HCT116 (cell line): Measurements from ENCODE around the gene FCMR. TPM values are rescaled to one million over a fixed set of nuclear protein-coding genes. Genes with fewer than 3 reads are reported as not detected.

Experiments
- ATAC-seq: fragments of 200-7000 bp; cut with Tn5 transposase; 2 replicates; pipeline ENCODE4 v1.9.1; 2020; ENCODE audit warnings: mild to moderate bottlenecking, moderate library complexity
- BruUV-seq: library from RNA; stranded (reverse); fragments of 400-500 nt; replicated peaks from 2 replicates; lab custom pipeline; 2021; lab: Mats Ljungman, UMichigan
- CTCF ChIA-PET: fragments of 300-600 bp; sonication (Branson Sonifier 250); formaldehyde crosslinking; loops from one replicate; lab custom pipeline; 2021; ENCODE audit warnings: antibody characterized with exemption; lab: Charles Lee
- POLR2A ChIA-PET: fragments of 300-600, 350-600 bp; sonication (Branson Sonifier 250); formaldehyde crosslinking; loops from one replicate; lab custom pipeline; 2021; ENCODE audit warnings: antibody characterized with exemption; lab: Charles Lee
- RAD21 ChIA-PET, 2 experiments: fragments of 300-600 bp; sonication (Branson Sonifier 250); formaldehyde crosslinking; loops; one replicate each; lab custom pipeline; 2023; ENCODE audit warnings: low total read pairs in 2 of 2; ENCODE audit not compliant: uncharacterized antibody in 2 of 2, unreplicated experiment in 2 of 2, low non-redundant PET in 1 of 2; lab: Charles Lee
- DNase-seq: peaks from one replicate; pipeline ENCODE4 v3.0.0-alpha.2; 2010; ENCODE audit warnings: low read depth, low spot score
- H2AFZ ChIP-seq: fragments of 200-600 bp; shearing (Covaris generic), sonication (generic); 2 replicates; pipeline ENCODE4 v1.6.1; 2017; ENCODE audit warnings: low read depth, mixed run types, mixed read lengths, antibody characterized with exemption, low read length; ENCODE audit not compliant: poor library complexity, severe bottlenecking
- H3K27ac ChIP-seq: 2 replicates; pipeline ENCODE4 v1.5.1; 2012; ENCODE audit warnings: low read depth, low read length
- H3K27me3 ChIP-seq: fragments of 200-600 bp; sonication (generic); 2 replicates; pipeline ENCODE4 v1.6.1; 2016; ENCODE audit warnings: mixed run types, low read length, mixed read lengths; ENCODE audit not compliant: insufficient read depth
- H3K36me3 ChIP-seq, 2 experiments: fragments of 200-500 bp in 1 of 2; fragments of 200-600 bp in 1 of 2; sonication (Bioruptor generic) in 1 of 2; sonication (generic) in 1 of 2; 2 replicates each; pipeline versions ENCODE4 v1.5.1 to v1.6.1; 2014 to 2016; ENCODE audit warnings: low read length in 2 of 2, inconsistent platforms in 1 of 2, mixed read lengths in 1 of 2, mixed run types in 1 of 2; ENCODE audit not compliant: insufficient read depth in 2 of 2, control insufficient read depth in 1 of 2
- H3K4me1 ChIP-seq, 2 experiments: fragments of 200-600 bp in 1 of 2; sonication (generic) in 1 of 2; 2 replicates each; pipeline versions ENCODE4 v1.5.1 to v1.6.1; 2012 to 2017; ENCODE audit warnings: low read length in 2 of 2, inconsistent platforms in 1 of 2, mild to moderate bottlenecking in 1 of 2, mixed read lengths in 1 of 2, mixed run types in 1 of 2, moderate library complexity in 1 of 2; ENCODE audit not compliant: insufficient read depth in 2 of 2, control insufficient read depth in 1 of 2
- H3K4me2 ChIP-seq: fragments of 200-600 bp; sonication (generic); 2 replicates; pipeline ENCODE4 v1.6.1; 2017; ENCODE audit warnings: mixed run types, low read length, mixed read lengths
- H3K4me3 ChIP-seq, 2 experiments: fragments of 200-600 bp in 1 of 2; sonication (generic) in 1 of 2; replicated peaks in 1 of 2; 2 replicates each; pipeline ENCODE4 v1.5.1; 2011 to 2016; ENCODE audit warnings: low read length in 2 of 2, control low read depth in 1 of 2, low read depth in 1 of 2, mild to moderate bottlenecking in 1 of 2, mixed read lengths in 1 of 2, mixed run types in 1 of 2
- H3K79me2 ChIP-seq: fragments of 200-600 bp; sonication (generic); 2 replicates; pipeline ENCODE4 v1.6.1; 2017; ENCODE audit warnings: mild to moderate bottlenecking, mixed run types, low read length, moderate library complexity, mixed read lengths; ENCODE audit not compliant: insufficient read depth
- H3K9ac ChIP-seq: fragments of 200-600 bp; sonication (generic); 2 replicates; pipeline ENCODE4 v1.6.1; 2016; ENCODE audit warnings: low read length, mixed read lengths
- H3K9me2 ChIP-seq: fragments of 200-600 bp; sonication (generic), shearing (Covaris generic); 2 replicates; pipeline ENCODE4 v1.6.1; 2017; ENCODE audit warnings: mixed run types, mild to moderate bottlenecking, moderate library complexity; ENCODE audit not compliant: insufficient read depth
- H3K9me3 ChIP-seq, 2 experiments: fragments of 200-500 bp in 1 of 2; fragments of 200-600 bp in 1 of 2; sonication (Bioruptor generic) in 1 of 2; sonication (generic) in 1 of 2; 2 replicates each; pipeline ENCODE4 v1.6.1; 2014 to 2017; ENCODE audit warnings: low read length in 2 of 2, mixed read lengths in 2 of 2, inconsistent platforms in 1 of 2, low read depth in 1 of 2, mild to moderate bottlenecking in 1 of 2, mixed run types in 1 of 2, moderate library complexity in 1 of 2; ENCODE audit not compliant: control insufficient read depth in 1 of 2, insufficient read depth in 1 of 2
- H4K20me1 ChIP-seq: fragments of 200-600 bp; sonication (generic), shearing (Covaris generic); 2 replicates; pipeline ENCODE4 v1.6.1; 2017; ENCODE audit warnings: mixed run types, mild to moderate bottlenecking, moderate library complexity; ENCODE audit not compliant: insufficient read depth
- ATF3 ChIP-seq: IDR thresholded peaks from 2 replicates; pipeline ENCODE4 v1.6.1; 2012
- CBX3 ChIP-seq: IDR thresholded peaks from 2 replicates; pipeline ENCODE4 v1.6.1; 2012; ENCODE audit warnings: low read depth
- CEBPB ChIP-seq: IDR thresholded peaks from 2 replicates; pipeline ENCODE4 v1.6.1; 2012; ENCODE audit warnings: low read depth
- CTCF ChIP-seq, 3 experiments: fragments of 200-600 bp in 1 of 3; sonication (generic) in 1 of 3; IDR thresholded peaks in 2 of 3; conservative IDR thresholded peaks in 1 of 3; 2 replicates each; pipeline ENCODE4 v1.5.1; 2012 to 2017; ENCODE audit warnings: low read depth in 2 of 3, low read length in 2 of 3, antibody characterized with exemption in 1 of 3, borderline replicate concordance in 1 of 3, control low read depth in 1 of 3, mild to moderate bottlenecking in 1 of 3, mixed read lengths in 1 of 3, mixed run types in 1 of 3, moderate library complexity in 1 of 3; ENCODE audit not compliant: insufficient read depth in 1 of 3
- ELF1 ChIP-seq: IDR thresholded peaks from 2 replicates; pipeline ENCODE4 v1.6.1; 2012; ENCODE audit warnings: low read depth, borderline replicate concordance
- FOSL1 ChIP-seq: IDR thresholded peaks from 2 replicates; pipeline ENCODE4 v1.6.1; 2012; ENCODE audit warnings: low read depth
- JUND ChIP-seq: IDR thresholded peaks from 2 replicates; pipeline ENCODE4 v1.6.1; 2012
- POLR2A ChIP-seq: IDR thresholded peaks from 2 replicates; pipeline ENCODE4 v1.7.0; 2011; ENCODE audit warnings: borderline replicate concordance; ENCODE audit not compliant: insufficient read depth, insufficient read length; ENCODE audit errors: extremely low read depth
- POLR2AphosphoS5 ChIP-seq: IDR thresholded peaks from 2 replicates; pipeline ENCODE4 v1.6.1; 2011; ENCODE audit warnings: mild to moderate bottlenecking, low read depth, low read length, moderate library complexity
- REST ChIP-seq: IDR thresholded peaks from 2 replicates; pipeline ENCODE4 v1.6.1; 2012; ENCODE audit warnings: low read depth
- SIN3A ChIP-seq: IDR thresholded peaks from 2 replicates; pipeline ENCODE4 v1.6.1; 2012; ENCODE audit warnings: low read depth
- SP1 ChIP-seq: IDR thresholded peaks from 2 replicates; pipeline ENCODE4 v1.6.1; 2012; ENCODE audit warnings: low read depth
- SRF ChIP-seq: IDR thresholded peaks from 2 replicates; pipeline ENCODE4 v1.6.1; 2012; ENCODE audit warnings: low read depth
- TCF7L2 ChIP-seq: IDR thresholded peaks from 2 replicates; pipeline ENCODE4 v1.7.0; 2011; ENCODE audit warnings: borderline replicate concordance, inconsistent platforms; ENCODE audit not compliant: insufficient read depth, insufficient read length; ENCODE audit errors: extremely low read depth
- YY1 ChIP-seq: IDR thresholded peaks from 2 replicates; pipeline ENCODE4 v1.6.1; 2011; ENCODE audit warnings: low read length, low read depth, moderate library complexity, mild to moderate bottlenecking; ENCODE audit not compliant: insufficient replicate concordance; ENCODE audit errors: extremely low read depth
- ZBTB33 ChIP-seq: IDR thresholded peaks from 2 replicates; pipeline ENCODE4 v1.6.1; 2011; ENCODE audit warnings: mild to moderate bottlenecking, low read length, moderate library complexity; ENCODE audit not compliant: insufficient replicate concordance; ENCODE audit errors: extremely low read depth
- ZFX ChIP-seq: fragments of 450-650 bp; IDR thresholded peaks from 2 replicates; pipeline ENCODE4 v1.6.1; 2017
- intact Hi-C: fragments of 100-400 bp; cut with micrococcal nuclease; formaldehyde crosslinking; loops from 2 replicates; pipeline ENCODE4 v1.10.0; 2022
- total RNA-seq: library from RNA; stranded (reverse); gene quantifications from one replicate; pipeline ENCODE4 v1.2.1, GENCODE V29; 2021; ENCODE audit not compliant: unreplicated experiment

FCMR gene
- total RNA-seq, 1 experiment from 2014 or later, result 0.61 TPM

- no peak overlapping the region for H3K4me3 ChIP-seq
- no TSS peak for BruUV-seq
- H3K79me2 ChIP-seq, result no peaks in the 10 kb centered on the region
- no peaks in the 10 kb centered on the region for H3K27me3 ChIP-seq
- H3K4me1 ChIP-seq, result no peaks in the 10 kb centered on the region
- H3K9me2 ChIP-seq, result no peaks in the 10 kb centered on the region
- H3K36me3 ChIP-seq, result no peaks in the 10 kb centered on the region
- peaks cover 0 to 4% of the 10 kb centered on the region in 2 experiments; a peak in 1 of 4 replicates for H3K9me3 ChIP-seq
- POLR2A ChIA-PET, result no interaction called here
- RAD21 ChIA-PET, result no interaction called here
- DNase-seq (no peak), ATAC-seq (no peak)
- intact Hi-C loops, result no loop called here
- H2AFZ ChIP-seq, result no peak overlapping the region
- no peak overlapping the region for H3K4me2 ChIP-seq
- no peak for TF ChIP-seq POLR2A
- TF ChIP-seq ATF3, result no peak
- no peak for TF ChIP-seq CEBPB
- TF ChIP-seq ZFX, result no peak
- no peak for TF ChIP-seq SP1
- no peak for TF ChIP-seq FOSL1
- TF ChIP-seq TCF7L2, result no peak
- no peak for TF ChIP-seq ZBTB33
- no peak for TF ChIP-seq SIN3A
- no peak for TF ChIP-seq YY1
- TF ChIP-seq SRF, result no peak
- no peak for TF ChIP-seq CTCF (IDR thresholded peaks at IDR 0.05 in 2 of 3, conservative IDR thresholded peaks at IDR 0.05 in 1 of 3; ENCODE audit: borderline replicate concordance in 1 of 3, insufficient read depth in 1 of 3, low read depth in 2 of 3, low read length in 2 of 3)
- TF ChIP-seq CBX3, result no peak
- no peak for TF ChIP-seq ELF1
- TF ChIP-seq JUND, result no peak
- TF ChIP-seq REST, result no peak
- TF ChIP-seq POLR2AphosphoS5, result no peak
- H4K20me1 ChIP-seq, result no peaks in the 10 kb centered on the region
- H3K27ac ChIP-seq, result no peak overlapping the region
- no peak overlapping the region for H3K9ac ChIP-seq
- CTCF ChIA-PET, result no interaction called here
Measured at GRCh38 chr1:206872139-206872538, 49.6 kb downstream of the FCMR start.
